Stimulated activated CD4-positive, alpha-beta T cell treated with anti-CD3 and anti-CD28 coated beads, TNF-alpha, amount 100 ng/mL, for 4 hours (primary cell): Measurements from ENCODE around the gene LPGAT1.

Source experiments
- DNase-seq, 3 experiments: peaks; one replicate each; pipeline ENCODE4 v3.0.0-alpha.2; 2020; ENCODE audit warnings: low read depth in 3 of 3

LPGAT1 gene

DNA sequence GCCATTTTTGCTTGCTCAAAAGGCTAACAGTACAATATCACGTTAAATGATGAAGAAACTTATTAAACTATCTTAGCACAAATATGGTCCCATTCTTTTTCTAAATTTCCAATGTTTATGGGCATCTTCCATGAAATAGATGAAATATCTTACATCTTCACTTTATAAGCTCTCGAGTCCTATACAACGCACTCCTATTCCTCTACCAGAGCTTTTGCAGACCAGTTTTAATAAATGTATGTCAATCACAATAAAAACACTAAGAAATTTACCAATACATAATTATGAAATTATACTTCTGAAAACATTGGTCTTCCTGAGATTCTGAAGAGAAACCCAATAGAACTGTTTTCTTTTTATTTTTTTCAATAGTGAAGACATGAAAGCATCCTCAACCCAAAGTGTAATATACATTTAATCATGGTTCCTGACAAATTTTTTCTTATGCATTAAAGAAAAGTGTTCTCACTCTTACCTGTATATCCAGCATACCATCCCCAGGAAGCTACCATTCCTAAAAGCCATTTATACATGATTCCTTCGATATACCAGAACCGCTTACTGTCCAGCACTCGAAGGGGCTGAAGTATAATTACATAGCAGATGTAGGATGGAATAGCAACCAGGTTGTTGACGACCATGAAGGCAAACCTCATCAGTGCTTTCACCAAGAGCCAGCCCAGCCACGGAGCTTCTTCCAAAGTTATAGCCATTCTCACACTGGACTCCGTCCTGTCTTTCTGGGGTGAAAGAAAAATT, 1.8 kb downstream of the LPGAT1 start:
- no peak for DNase-seq

GRCh38 chr1:211827051-211827450, 3.5 kb downstream of the LPGAT1 start:
- no peak for DNase-seq

DNA sequence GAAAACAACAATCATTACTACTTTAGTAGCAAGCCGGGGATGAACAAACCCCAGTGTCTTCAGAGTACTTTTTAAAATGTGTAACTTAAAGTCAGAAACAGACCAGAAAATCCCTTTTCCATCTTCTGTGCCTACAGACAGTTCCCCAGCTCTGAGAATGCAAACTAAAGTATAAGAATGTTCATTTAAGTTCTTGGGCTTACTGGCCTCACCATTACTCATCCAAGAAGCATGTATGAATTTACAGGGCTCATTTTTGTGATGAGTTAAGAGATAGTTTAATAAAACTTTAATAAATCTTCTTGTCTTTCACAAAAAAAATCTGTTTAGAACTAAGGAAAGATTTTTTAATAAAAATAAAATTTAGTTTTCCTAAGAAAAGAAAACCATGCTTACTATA, 4.6 kb downstream of the LPGAT1 start:
- no peak for DNase-seq

- no peak for DNase-seq
These were observed 7.7 kb downstream of the LPGAT1 start for GRCh38 chr1:211822677-211823407.

DNA sequence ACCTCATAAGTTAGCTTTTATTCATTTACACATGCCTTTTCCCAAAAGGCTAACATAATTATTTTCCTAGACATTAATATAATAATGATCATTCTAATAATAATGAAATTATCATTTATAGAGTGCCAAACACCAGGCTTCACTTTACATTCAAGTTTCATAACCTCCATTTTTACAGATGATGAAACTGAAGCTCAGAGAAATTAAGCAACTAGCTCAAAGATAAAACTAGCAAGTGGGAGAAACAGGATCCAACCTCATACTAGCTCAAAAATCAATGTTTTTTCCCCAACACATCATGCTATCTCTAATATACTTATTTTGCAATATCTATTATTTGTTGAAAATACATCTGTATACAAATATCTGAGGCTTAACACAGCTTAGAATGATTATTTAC, 14.0 kb downstream of the LPGAT1 start:
- DNase-seq: no peak

- DNase-seq: no peak
These were observed 16.2 kb downstream of the LPGAT1 start for GRCh38 chr1:211814313-211814712.

DNA sequence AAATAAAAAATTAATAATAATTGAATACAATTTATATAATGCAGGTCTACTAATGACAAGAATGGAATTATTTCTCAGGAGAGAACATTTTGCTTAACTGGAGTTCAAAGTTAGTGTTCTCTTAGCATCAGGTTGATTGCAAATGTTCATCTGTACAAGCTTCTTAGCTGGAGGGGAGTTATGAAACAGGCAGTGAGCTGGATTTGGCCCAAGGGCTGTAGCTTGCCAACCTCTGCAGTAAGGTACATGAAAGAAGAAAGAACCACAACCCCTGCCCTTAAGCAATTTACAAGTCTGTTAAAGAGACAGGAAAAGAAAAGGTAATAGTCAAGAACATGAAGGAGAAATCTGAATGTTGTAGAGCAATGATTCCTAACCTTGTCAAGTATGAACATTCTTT, 17.0 kb downstream of the LPGAT1 start:
- DNase-seq: no peak

- no peak for DNase-seq
These were observed 18.0 kb downstream of the LPGAT1 start for GRCh38 chr1:211812584-211812983.

DNA sequence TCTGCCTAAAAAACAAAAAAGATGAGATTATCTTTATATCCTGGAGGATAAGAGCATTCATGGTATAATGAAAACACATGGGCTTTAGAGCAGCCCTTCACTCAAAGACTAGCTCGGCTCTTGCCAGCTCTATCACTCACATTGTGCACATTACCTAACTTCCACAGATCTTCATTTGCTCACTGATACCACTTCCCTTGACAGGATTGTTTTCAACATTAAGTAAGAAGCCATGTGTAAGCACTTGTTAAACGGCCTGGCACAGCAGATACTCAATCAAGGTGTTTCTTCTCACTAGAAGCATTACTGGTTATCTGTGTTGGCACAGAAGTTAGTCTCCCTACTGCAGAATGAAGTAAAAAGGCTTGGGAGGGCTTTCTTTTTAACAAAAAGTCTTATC, 18.7 kb downstream of the LPGAT1 start:
- no peak for DNase-seq

- DNase-seq: no peak
These were observed 19.4 kb downstream of the LPGAT1 start for GRCh38 chr1:211811126-211811525.

DNA sequence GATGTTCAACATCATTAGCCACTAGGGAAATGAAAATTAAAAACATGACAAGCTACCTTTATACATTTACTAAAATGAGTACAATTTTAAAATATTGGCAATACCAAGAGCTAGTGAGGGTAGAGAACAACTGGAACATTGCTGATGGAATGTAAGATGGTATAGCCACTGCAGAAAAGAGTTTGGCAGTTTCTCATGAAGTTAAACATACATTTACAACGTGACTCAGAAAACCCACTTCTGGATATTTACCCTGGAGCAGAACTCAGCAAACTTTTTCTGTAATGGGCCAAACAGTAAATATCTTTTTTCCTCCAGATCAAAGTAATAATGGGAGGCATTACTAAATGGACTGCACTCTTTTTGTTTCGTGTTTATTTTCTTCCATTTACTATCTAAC, 22.1 kb downstream of the LPGAT1 start:
- DNase-seq: no peak

DNA sequence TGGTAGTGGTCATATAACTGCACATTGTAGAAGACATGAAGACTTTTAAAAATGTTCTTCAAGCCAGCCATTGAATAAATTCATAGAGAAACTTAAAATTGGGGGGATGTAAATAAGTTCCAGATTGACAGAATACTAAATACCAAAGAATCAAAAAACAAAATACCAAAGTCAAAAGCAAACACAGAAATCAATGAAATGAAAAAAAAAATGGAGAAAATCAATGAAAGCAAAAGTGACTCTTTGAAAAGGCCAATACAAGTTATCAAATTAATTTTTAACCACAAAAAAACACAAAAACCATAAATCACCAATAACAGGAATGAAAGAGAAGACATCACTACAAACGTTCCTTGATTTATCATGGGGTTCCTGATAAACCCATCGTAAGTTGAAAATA, 25.6 kb downstream of the LPGAT1 start:
- no peak for DNase-seq

GRCh38 chr1:211800925-211801607, 29.5 kb downstream of the LPGAT1 start:
- DNase-seq: no peak

GRCh38 chr1:211797994-211798393, 32.6 kb downstream of the LPGAT1 start:
- no peak for DNase-seq

GRCh38 chr1:211791979-211792378, 38.6 kb downstream of the LPGAT1 start:
- no peak for DNase-seq

- no peak for DNase-seq
These were observed 40.7 kb downstream of the LPGAT1 start for GRCh38 chr1:211789641-211790464.

DNA sequence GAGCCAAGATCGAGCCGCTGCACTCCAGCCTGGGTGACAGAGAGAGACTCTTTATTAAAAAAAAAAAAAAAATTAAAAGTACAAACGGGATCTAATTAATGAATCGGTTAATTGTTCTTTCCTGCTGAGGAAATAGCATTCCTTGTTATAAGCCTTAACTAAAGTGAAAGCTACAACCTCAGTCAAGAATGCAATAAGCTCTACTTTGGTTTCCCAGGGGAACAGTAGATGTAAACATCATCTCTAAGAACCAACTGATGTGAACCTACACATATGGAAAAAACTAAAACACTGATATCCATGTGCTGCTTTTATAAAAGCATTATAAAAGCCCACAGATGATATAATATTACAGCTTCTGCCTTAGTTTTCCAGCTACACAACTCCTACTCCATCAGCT, 41.9 kb downstream of the LPGAT1 start:
- DNase-seq: no peak

DNA sequence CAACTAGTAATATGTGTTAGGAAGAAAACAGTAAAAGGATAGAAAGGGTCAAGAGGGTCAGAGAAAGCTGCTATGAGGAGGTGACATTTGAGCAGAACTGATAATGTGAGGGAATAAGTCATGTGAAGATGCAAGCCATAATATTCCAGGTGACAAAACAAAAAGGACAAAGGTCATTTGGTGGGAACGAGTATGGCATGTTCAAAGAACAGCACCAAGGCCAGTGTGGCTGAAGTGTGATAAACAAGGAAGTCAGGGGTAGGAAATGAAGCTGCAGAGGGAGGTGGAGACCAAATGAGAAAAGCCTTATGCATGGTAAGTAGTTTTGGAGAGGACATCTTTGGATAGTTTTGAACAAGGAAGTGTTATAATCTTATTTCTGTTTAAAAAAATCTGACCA, 46.7 kb downstream of the LPGAT1 start:
- DNase-seq: no peak

GRCh38 chr1:211783266-211783665, 47.3 kb downstream of the LPGAT1 start:
- DNase-seq: no peak

DNA sequence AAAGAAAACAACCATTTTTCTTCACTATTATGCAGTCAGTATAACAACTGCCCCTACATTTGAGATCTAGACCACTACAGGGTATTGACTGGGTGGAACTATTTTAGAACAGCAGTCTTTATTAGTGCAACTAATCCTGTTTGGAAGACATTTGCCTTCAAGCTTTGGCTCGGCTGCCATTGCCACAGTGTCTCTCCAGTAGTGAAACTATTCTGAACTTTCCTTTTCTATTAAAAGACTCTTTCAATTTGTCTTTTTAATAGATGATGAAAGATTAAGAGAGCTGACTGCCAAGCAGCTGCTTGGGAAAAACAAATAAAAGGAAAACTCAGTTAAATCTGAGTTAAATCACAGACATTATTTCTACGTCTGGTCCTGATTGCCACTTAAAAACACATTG, 49.3 kb downstream of the LPGAT1 start:
- DNase-seq: no peak

DNA sequence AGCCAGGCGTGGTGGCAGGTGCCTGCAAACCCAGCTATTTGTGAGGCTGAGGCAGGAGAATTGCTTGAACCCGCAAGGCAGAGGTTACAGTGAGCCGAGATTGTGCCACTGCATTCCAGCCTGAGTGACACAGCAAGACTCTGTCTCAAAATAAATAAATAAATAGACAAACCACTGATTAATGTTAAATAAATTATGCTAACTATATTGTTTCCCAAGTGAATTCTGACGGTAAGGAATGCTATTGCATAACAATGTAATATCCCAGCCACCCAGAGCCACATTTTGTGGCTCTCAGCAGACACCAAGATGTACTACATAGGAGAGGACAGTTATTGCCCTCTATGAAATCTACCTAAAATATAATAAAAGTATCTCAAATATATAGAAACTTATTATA, 55.4 kb downstream of the LPGAT1 start:
- DNase-seq: no peak

- no peak for DNase-seq
These were observed 65.9 kb downstream of the LPGAT1 start for GRCh38 chr1:211764701-211765100.
